Activated T-helper 9 cell treated with anti-CD3 and anti-CD28 coated beads, Interleukin-2, amount 50 U/mL, for 16 hours (primary cell): Measurements from ENCODE around the gene FBXO5.
A peak's percentile ranks its signal among the peaks of the same experiment; 100 is the strongest.
"Not testable (repeated sequence)": the region's sequence is repeated elsewhere in the genome, so short reads cannot be mapped to it uniquely, and the experiment has no call there.

Experiments
- DNase-seq: peaks from one replicate; pipeline ENCODE4 v3.0.0-alpha.2; 2020; ENCODE audit warnings: low read depth

Gene FBXO5

DNA sequence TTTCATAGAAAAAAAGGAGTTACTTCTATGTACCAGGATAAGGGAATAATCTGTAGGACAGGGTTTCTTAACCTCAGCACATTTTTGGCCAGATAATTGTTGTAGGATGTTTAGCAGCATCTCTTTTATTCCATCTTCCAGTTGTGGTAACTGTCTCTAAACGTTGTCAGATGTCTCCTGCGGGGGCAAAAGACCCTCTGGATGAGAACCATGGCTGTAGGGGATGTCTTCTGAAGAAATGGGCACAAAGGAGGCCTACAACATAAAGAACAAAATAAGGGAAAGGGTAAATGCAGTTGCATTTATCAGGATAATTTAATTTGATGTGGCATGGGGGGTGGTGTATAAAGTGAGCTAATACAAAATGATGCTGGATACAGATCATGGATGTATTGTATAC is 4.1 kb upstream of the FBXO5 start:
- DNase-seq, result no peak

DNA sequence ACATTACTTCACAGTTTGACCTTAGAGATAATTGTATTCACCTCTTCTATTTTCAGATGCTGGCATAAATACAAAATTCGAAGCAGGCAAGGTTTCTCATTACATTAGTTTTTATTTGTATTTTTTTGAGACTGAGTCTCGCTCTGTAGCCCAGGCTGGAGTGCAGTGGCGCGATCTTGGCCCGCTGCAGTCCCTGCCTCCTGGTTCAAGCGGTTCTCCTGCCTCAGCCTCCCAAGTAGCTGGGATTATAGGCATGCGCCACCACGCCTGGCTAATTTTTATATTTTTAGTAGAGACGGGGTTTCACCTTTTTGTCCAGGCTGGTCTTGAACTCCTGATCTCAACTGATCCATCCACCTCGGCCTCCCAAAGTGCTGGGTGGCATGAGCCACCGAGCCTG is 2.5 kb upstream of the FBXO5 start:
- not testable (repeated sequence) for DNase-seq

DNA sequence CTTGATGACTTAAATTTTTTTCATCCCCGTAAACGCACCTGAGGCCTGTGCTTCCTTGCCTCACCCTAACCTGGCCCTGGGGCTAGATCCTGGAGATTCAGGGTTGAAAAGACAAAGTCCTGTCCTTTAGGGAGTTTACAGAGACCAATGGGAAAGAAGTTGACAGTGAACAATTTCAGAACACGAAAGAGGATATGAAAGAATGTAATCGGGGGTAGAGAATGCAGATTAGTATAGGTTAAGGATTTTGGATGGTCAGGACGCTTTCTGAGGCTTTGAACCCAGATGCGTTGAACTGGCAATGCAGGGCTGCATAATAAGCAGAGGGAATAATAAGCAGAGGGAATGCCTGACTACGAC is 1.7 kb upstream of the FBXO5 start:
- no peak for DNase-seq

DNA sequence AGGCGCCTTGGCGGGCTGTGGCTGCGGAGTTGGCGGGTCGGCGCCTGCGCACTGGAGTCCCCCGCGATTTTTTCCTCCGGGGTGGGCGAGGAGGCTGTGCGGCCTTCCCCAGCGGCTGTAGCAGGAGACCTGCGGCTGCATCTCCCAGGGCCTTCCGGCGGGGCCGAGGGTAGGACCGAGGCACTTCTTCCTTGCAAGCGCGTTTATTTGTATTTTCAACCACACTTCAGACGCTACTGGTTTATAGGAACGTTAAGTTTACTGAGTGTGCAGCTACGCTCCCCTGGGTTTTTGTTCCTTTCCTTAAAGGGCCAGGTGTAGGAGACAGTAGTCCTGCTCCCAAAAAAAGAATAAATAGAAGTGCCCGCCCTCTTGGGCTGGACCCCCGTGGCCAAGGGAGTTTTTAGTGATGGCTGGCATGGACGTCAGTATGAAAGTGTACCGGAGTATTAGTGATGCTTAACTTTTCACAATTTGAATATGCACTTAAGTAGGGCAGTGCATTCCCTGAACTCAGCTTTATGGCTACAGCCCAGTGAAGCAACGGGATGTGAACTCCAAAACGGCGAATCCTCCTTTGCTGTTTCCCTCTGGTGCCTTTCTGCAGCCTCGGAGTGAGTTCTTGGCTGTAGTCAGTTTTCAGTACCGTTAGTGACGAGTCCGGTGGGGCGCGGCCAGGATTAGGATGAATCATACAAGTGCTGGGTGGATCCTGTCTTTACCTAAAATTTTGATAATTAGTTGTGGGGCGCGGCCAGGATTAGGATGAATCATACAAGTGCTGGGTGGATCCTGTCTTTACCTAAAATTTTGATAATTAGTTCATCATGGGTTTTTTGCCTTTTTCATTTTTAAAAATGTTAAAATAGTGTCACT is 1.0 kb upstream of the FBXO5 start:
- DNase-seq, result peak; percentile 92

DNA sequence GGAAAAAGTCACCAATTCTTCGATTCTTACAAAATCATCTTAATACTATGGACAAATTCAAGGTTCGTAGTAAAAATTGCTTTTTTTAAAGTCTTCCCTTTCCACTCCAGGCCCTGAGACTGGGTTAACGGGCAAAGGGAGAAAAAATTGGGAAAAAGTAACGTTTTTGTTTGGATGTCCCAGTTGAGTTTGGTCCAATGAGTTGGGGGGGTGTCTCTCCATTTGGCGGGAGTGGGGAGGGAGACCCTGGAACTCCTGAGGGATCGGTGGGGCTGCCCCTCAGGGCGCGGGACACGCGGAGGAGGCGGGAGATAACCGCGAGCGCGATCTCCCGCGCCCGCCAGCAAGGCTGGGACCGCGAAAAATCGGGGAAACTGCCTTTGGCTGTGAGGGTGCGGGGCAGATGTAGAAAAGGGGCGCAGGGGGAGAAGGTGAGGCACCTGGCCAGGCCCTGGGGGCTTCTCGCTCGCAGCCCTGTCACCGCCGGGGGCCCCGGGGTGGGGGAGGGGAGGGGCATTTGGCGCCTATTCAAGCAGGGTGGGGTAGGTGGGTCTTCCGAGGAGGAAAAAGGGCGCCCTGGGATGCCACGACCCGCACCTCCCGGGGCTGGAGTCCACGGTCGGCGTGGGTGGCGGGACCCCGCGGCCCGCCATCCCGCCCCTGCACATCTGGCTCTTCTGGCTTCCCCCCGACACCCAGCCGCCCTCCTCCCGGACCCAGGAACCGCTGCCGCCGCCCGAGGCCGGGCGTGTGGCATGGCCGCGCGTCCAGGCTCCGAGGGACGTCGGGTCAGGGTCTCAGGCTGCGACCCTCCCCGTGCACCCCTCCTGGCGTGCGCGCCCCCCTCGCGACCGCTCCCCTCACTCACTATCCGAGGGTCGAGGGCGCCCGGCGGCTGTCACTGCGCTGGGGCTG is 595 bp downstream of the FBXO5 start:
- DNase-seq, result no peak

DNA sequence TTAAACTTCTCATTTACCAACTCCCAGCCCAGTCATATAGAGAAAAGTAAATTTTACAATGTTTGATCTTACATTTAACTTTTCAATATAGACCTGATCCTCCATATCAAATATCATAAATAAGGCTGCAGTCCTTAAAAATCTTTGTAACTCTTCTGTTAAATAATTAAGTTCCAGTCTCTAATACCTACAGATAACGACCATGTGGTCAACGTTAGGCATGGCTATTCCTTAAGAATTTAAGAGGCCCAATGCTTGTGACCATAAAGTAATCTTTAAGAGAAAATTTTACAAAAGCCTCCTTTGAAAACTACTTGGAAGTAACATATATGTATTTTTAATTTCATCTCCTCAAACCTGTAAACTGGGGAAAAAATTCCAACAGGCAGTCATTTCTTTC is 1.6 kb downstream of the FBXO5 start:
- DNase-seq, result no peak

DNA sequence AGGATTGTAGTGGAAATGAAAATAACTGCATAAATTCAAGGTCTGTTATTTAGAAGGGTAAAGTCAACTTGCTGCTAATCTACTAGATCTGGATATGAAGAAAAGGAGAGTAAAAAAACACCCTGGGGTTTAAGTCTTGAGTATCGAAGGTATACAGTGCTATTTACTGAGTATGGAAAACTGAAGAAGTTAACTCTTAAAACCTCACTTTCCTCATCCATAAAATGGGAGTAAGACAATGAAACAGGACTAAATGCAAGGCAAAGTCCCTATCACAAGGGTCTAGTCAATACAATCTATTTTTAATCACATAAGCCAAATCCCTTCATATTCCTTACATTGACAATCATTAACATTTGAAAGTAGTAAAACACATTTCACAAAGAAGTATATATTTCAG is 2.2 kb downstream of the FBXO5 start:
- DNase-seq, result no peak

DNA sequence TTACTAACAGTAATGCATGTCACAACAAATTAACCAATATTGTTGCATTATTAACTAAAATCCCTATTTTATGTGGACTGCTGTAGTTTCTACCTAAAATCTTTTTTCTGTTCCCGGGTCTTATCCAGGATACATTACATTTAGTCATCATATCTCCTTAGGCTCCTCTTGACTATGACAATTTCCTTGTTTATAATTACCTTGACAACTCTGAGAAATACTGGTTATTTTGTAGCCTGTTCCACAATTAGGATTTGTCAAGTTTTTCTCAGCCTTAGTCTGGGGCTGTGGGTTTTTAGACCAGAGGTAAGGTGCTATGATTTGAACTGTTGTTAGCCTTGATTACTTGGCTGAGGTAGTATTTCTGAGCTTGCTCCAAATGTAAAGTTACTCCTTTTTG is 3.7 kb downstream of the FBXO5 start:
- no peak for DNase-seq

DNA sequence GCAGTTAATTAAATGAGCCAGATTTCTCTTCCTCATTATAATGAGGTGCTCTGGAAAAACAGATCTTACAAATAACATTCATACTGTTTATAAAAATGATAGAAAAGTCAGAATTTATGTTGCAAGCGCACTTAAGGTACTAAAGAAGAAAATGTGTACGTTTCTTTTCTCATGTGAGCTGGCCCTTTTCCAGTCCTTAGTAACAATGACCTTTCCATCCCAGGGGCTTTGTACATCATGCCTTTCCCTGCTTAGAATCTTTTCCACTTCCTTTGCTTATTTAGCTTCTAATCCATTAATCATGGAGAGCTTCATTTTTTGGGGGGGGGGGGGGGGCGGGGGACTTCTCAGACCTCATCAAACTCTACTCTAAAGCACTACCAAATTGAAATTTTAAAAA is 4.8 kb downstream of the FBXO5 start:
- no peak for DNase-seq

DNA sequence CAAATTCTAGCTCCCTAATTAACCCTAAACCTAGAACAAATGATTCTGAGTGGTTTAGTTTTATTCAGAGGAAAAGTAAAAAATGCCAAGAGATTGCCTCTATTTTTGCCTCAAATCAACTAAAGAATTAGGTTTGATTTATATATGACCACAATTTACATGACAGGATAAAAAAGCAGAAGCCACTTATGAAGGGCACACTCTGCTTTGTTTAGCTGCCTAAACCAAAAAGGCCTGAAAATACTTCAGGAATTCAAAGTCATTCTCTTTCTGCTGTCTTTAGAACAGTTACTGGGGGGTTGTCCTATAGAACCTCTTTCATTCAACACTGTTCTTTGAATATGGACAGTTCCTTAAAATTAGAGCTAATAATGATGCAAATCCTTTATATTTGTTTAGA is 5.3 kb downstream of the FBXO5 start:
- DNase-seq, result no peak

DNA sequence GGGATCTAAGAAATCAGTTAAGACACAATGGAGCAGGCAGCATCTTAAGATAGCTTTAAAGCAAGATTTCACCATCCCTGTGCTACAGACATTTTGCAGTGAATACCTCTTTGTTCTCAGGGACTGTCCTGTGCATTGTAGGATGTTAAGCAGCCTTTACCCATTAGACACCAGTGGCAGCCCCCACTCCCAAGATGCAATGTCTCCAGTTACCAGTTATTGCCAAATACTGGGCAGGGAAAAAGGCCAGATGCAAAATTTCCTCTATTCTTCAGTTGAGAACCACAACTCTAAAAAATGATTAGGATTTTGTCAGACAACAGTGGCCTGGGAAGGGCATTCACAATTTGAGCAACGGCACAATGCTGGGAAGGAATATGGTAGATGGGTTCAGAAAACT is 6.1 kb downstream of the FBXO5 start:
- no peak for DNase-seq

DNA sequence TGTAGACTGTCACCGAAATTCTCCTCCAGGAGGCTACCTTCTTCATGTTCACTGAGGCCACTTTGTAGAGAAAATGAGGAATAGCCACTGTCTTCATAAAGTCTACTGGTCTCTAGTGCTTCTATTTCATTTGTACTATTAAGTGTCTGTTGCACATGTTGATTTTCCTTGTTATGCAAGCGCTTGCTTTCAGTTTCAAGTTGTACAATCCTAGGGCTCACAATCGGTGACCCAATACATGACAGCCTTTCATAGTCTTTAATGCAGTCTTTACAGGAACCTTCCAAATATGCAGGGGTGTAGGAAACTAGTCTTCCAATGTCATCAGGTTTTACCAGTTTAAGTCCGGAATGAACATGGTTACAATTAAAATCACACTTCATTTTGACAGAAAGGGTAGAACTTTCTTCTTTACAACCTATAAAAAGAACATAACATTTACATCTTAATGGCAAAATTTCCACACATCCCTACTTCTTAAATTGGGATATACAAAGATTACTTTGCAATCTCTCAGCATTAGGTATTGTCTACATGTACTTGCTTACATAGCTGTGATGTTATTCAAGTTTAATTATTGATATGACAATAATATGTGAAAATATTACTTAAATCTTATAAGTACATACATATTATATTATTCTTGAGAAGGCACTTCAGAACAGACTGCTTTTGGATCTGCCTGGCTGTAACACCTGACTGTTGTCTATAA is 7.5 kb downstream of the FBXO5 start:
- DNase-seq, result no peak

DNA sequence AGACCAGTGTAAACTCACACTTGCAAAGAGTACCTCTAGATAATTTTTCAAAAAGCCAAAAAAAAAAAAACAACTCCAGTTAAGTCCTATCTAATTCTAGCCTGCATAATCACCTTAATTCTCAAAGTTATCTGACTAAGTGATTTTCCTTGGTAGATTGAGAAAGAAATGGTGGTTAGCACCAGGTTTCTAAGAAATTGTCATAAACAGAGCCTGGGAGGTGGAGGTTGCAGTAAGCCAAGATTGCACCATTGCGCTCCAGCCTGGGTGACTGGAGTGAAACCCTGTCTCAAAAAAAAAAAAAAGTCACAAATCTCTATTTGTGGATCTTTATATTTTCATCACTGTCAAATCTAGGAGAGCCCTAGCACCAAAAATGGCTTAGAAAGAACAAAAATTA is 8.9 kb downstream of the FBXO5 start:
- DNase-seq, result no peak

DNA sequence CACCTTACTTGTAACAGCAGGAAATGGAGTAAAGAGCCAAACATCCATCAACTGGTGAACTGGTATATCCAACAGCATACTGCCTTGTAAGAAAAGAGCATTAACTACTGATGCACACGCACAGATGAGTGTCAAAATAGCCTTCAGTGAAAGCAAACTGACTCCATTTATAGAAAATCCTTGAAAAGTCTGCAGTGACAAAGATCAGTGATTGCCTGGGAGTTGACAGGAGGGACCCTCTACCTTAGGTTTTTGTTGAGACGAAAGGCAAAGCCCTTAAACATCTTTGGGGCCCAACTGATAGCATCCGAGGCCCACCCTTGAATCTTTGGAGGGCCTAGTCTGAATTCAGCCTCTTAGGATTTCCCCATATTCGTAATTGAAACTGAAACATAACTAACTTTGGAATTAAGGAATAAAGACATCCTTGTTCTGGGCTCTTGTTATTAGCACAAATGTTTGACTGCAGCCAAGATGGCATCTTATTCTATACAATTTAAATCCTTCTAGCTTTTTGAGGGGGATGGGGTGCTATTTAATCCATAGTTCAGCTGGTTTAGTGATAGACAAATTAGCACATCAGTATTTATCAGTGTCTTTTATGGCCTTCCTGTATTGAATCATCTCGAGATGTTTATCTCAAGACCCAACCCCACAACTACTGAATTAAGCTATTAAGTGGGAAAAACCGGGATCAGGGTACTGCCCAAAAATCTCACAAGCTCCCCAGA is 13.0 kb downstream of the FBXO5 start:
- no peak for DNase-seq

DNA sequence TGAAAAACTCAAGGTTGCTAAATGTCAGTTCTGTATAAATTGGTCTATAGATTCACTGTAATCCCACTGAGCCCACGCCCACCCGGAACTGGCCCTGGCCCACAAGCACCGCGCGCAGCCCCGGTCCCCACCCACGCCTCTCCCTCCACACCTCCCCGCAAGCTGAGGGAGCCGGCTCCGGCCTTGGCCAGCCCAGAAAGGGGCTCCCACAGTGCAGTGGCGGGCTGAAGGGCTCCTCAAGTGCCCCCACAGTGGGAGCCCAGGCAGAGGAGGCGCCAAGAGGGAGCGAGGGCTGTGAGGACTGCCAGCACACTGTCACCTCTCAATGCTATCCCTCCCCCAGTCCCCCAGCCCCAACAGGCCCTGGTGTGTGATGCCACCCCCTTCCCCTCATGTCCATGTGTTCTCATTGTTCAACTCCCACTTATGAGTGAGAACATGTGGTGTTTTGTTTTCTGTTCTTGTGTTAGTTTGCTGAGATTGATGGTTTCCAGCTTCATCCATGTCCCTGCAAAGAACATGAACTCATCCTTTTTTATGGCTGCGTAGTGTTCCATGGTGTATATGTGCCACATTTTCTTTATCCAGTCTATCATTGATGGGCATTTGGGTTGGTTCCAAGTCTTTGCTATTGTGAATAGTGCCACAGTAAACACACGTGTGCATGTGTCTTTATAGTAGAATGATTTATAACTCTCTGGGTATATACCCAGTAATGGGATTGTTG is 16.5 kb downstream of the FBXO5 start:
- DNase-seq, result not testable (repeated sequence)

DNA sequence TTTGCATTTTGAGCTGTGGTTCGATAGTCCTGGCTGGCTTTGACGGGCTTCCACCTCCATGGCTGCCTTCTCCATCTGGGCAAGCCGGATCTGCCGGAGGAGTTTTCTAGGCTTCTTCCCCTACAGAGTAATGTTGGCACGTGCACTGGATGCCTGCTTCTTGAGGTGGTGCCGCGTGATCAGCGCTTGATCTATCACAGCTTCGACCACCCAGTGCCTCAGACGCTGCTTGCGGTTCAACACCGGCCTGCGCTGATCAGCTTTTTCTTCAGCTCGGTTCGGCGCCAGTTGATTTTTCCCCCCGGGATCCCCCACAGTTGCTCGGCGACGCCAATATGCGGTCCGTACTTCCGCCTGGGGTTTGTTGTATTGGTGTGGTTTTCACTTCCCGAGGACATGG is 23.5 kb downstream of the FBXO5 start:
- no peak for DNase-seq

DNA sequence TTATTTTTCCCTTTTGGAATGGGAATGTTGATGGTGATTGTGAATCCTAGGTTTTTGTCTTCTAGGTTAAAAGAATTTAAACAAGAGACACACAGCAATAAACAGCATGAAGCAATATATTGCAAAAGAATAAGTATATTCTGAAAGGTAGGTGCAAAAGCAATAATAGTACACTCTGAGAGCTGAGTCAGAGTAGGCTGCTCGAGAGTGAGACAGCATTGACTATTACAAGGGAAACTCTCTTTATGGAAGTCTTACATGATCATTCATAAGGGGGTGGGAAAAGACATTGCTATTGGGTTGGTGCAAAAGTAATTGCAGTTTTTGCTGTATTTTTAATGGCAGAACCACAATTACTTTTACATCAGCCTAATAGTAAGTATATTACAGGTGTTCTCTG is 25.0 kb downstream of the FBXO5 start:
- DNase-seq, result no peak

DNA sequence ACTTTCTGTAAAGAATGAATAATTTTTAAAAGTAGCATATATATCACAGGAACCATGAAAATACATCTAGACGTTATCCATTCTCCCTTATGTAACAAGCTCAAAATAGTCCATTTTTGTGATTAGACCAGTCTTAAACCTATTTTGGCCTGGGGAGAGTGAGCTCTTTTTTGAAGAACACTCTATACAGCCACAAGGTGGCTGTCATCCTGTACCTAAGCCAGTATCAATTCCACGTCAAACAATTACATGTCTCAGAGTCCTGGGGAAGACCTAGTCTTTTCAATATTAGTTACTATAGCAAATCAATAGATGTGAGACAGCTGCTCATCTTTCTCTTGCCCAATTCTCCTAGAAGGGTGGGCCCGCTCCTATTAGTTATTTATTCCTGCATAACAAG is 28.4 kb downstream of the FBXO5 start:
- no peak for DNase-seq

DNA sequence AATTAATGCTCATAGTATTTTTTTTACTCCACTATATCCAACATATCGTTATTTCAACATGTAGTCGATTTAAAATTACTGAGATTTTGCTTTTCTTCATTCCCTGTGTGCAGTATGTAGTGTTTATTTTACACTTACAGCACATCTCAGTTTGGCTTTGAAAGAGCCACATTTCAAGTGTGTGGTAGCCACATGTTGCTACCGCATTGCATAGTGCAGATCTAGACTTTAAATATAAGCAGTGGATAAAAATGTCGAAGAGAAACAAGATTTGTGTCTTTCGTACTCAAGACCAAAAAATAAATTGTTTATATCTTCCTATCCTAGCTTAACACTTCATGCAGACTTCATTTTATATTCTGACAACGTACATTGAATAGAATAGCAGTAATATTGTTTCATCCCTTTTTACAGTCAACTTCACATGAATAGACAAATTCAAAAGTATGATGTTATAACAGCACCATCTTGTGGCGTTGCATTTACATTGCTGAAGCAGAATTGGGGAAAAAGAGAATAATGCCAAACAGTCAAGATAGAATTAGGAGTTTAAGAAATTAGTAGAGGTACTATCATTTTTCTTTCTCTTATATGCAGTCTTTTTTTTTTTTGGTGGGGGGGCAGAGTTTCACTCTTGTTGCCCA is 29.9 kb downstream of the FBXO5 start:
- no peak for DNase-seq

DNA sequence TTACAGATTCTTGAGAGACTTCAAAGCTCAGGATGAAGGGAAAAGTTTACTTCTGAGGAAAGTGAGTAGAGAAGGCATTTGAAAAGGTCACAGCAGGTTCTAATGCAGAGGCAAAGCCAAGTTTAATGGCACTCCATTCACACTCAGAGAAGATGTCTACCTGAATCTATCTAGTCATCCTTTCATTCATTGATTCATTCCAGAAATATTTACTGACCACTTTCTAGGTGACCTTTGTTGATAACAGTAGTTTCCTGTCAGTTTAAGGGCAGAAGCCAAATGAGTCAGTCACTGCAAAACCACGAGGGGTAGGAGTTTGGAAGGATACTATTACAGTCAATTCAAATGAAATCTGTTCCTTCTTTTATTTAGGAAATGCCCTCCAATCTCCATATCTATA is 30.8 kb downstream of the FBXO5 start:
- DNase-seq, result no peak

DNA sequence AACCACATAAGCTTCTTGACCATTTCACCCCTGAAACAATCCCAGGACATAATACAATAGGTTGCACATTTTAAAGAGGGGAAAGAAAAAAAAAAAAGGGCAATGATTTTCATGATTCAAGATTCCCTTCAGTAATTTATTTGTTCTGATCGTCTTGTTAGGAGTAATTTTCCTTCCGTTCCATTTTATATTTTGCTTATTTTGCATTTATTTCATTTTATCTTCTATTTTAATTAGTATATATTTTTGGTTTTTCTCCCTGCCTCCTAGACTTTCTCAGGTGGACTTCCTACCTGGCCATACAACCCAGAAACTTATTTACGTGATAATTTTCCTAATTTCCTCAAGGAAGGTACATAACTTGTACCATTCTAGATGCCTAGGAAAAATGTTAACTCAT is 32.6 kb downstream of the FBXO5 start:
- DNase-seq, result no peak
